Measurements from ENCODE around the gene FRMD4A.

- TF ChIP-seq GABPA (IDR thresholded peaks at IDR 0.05; ENCODE audit: low read depth) (no peak), CTCF (IDR thresholded peaks at IDR 0.05; ENCODE audit: insufficient read depth, low read length) (no peak), REST (IDR thresholded peaks at IDR 0.05; ENCODE audit: insufficient replicate concordance, low read depth) (no peak), POLR2AphosphoS5 (IDR thresholded peaks at IDR 0.05; ENCODE audit: low read depth) (no peak)
These were observed 277.8 kb downstream of the FRMD4A start for GRCh38 chr10:14052931-14053330.

Measured in HL-60 (cell line).